Endodermal cell (in vitro differentiated cells): ENCODE results near the gene GART. TPM values are rescaled to one million over a fixed set of nuclear protein-coding genes. Genes with fewer than 3 reads are reported as not detected.
A peak's percentile ranks its signal among the peaks of the same experiment; 100 is the strongest.

Experiments
- DNase-seq: peaks from one replicate; pipeline ENCODE4 v3.0.0-alpha.2; 2017
- H3K27ac ChIP-seq: 2 replicates; pipeline ENCODE4 v1.5.1; 2013; ENCODE audit warnings: mild to moderate bottlenecking, low read depth, low read length, moderate library complexity
- H3K27me3 ChIP-seq: 2 replicates; pipeline ENCODE4 v1.6.1; 2013; ENCODE audit warnings: mild to moderate bottlenecking, low read length, moderate library complexity; ENCODE audit not compliant: insufficient read depth, control insufficient read depth, poor library complexity, severe bottlenecking
- H3K36me3 ChIP-seq: 2 replicates; pipeline ENCODE4 v1.7.0; 2013; ENCODE audit warnings: mild to moderate bottlenecking, low read length, moderate library complexity; ENCODE audit not compliant: control insufficient read depth, insufficient read depth
- H3K4me1 ChIP-seq: one replicate; pipeline ENCODE4 v1.7.0; 2013; ENCODE audit warnings: low read length; ENCODE audit not compliant: control insufficient read depth, insufficient read depth
- H3K4me3 ChIP-seq: 2 replicates; pipeline ENCODE4 v1.5.1; 2013; ENCODE audit warnings: mild to moderate bottlenecking, low read length, moderate library complexity
- H3K9ac ChIP-seq: 2 replicates; pipeline ENCODE4 v1.6.1; 2013; ENCODE audit warnings: mild to moderate bottlenecking, low read length, moderate library complexity; ENCODE audit not compliant: poor library complexity, severe bottlenecking; ENCODE audit errors: extremely low read depth
- H3K9me3 ChIP-seq: 2 replicates; pipeline ENCODE4 v1.6.1; 2013; ENCODE audit warnings: mild to moderate bottlenecking, low read length, moderate library complexity; ENCODE audit not compliant: control insufficient read depth
- H3K27ac Mint-ChIP-seq: 2 replicates; pipeline ENCODE4 v1.8.0; 2020; ENCODE audit warnings: mixed read lengths
- H3K27me3 Mint-ChIP-seq: 2 replicates; pipeline ENCODE4 v1.8.0; 2021; ENCODE audit warnings: mild to moderate bottlenecking, mixed read lengths; ENCODE audit not compliant: insufficient read depth
- H3K36me3 Mint-ChIP-seq: 2 replicates; pipeline ENCODE4 v1.8.0; 2020; ENCODE audit warnings: low read depth, mixed read lengths
- H3K4me1 Mint-ChIP-seq: 2 replicates; pipeline ENCODE4 v1.8.0; 2020; ENCODE audit warnings: mixed read lengths
- H3K4me3 Mint-ChIP-seq: 2 replicates; pipeline ENCODE4 v1.8.0; 2020; ENCODE audit warnings: mild to moderate bottlenecking, moderate library complexity, mixed read lengths
- H3K9me3 Mint-ChIP-seq: 2 replicates; pipeline ENCODE4 v1.8.0; 2020; ENCODE audit warnings: mild to moderate bottlenecking, mixed read lengths
- CTCF ChIP-seq: fragments of 200-600 bp; sonication (generic); conservative IDR thresholded peaks from 2 replicates; pipeline ENCODE4 v1.5.0; 2021; ENCODE audit warnings: antibody characterized with exemption, mild to moderate bottlenecking
- WGBS, 2 experiments: methylation state at CpG; one replicate each; pipeline versions ENCODE4 v1.1.5 to v1.1.7; 2013; ENCODE audit warnings: missing lambda C conversion rate in 2 of 2, mixed read lengths in 1 of 2; ENCODE audit not compliant: insufficient coverage in 1 of 2, insufficient read length in 1 of 2; 5-methylcytosine and 5-hydroxymethylcytosine counted together
- total RNA-seq, 2 donors: library from RNA; stranded (reverse); fragmentation: NEBNext Ultra II Directional in 1 of 2; extraction: Animal tissue kit (Norgen Biotek cat#: 25700) in 1 of 2; gene quantifications; 2 replicates in 1 of 2; 3 replicates in 1 of 2; pipeline ENCODE4 v1.2.1, GENCODE V29; 2021

GART gene
- total RNA-seq, 2 donors from 2014 or later: 125 to 150 TPM

- H3K36me3 ChIP-seq: peaks cover 4% of the 10 kb centered on the region
- H3K36me3 Mint-ChIP-seq: peaks cover 8% of the 10 kb centered on the region
- no peak overlapping the region for H3K9ac ChIP-seq
- peak overlapping the region; percentile 82 for H3K4me3 Mint-ChIP-seq
- no peak for TF ChIP-seq CTCF
- no peak overlapping the region for H3K27ac Mint-ChIP-seq
- no peaks in the 10 kb centered on the region for H3K27me3 Mint-ChIP-seq
- H3K9me3 ChIP-seq: no peaks in the 10 kb centered on the region
- H3K4me3 ChIP-seq: no peak overlapping the region
- WGBS, 2 experiments: 85 to 90% methylated on average over 6 to 9 of the region's 9 CpGs
- H3K27ac ChIP-seq: no peak overlapping the region
- H3K27me3 ChIP-seq: no peaks in the 10 kb centered on the region
- H3K4me1 Mint-ChIP-seq: peaks cover 4% of the 10 kb centered on the region
- no peaks in the 10 kb centered on the region for H3K4me1 ChIP-seq
- no peak for DNase-seq
- H3K9me3 Mint-ChIP-seq: no peaks in the 10 kb centered on the region
Observed at GRCh38 chr21:33481314-33481943, 60.5 kb downstream of the GART start.

GRCh38 chr21:33480481-33481103 is 61.3 kb downstream of the GART start:
- Histone ChIP-seq H3K9me3 (no peaks in the 10 kb centered on the region), H3K36me3 (peaks cover 4% of the 10 kb centered on the region), H3K27me3 (no peaks in the 10 kb centered on the region), H3K27ac (peak overlapping the region; percentile 64), H3K4me3 (peak overlapping the region; percentile 87), H3K9ac (peak overlapping the region; percentile 80), H3K4me1 (no peaks in the 10 kb centered on the region)
- Mint-ChIP-seq H3K27me3 (no peaks in the 10 kb centered on the region), H3K4me1 (peaks cover 4% of the 10 kb centered on the region), H3K27ac (peak overlapping the region; percentile 96), H3K36me3 (peaks cover 8% of the 10 kb centered on the region), H3K9me3 (no peaks in the 10 kb centered on the region), H3K4me3 (peak overlapping the region; percentile 82)
- TF ChIP-seq CTCF: no peak
- WGBS, 2 experiments: 35 to 40% methylated on average over 10 to 16 of the region's 17 CpGs
- DNase-seq: no peak

GRCh38 chr21:33479679-33480480 is 62.0 kb downstream of the GART start, which contains the start of gene TMEM50B:
TMEM50B (minus strand) TSS chr21:33479974; CDS start chr21:33468885, 11,089 bp downstream.
- peak; percentile 68 for TF ChIP-seq CTCF
- WGBS, 2 experiments: 0 to 1% methylated on average over 17 to 93 of the region's 93 CpGs
- H3K27me3 ChIP-seq: no peaks in the 10 kb centered on the region
- Mint-ChIP-seq H3K9me3 (no peaks in the 10 kb centered on the region), H3K4me3 (peak within 1 kb of the TSS; percentile 82), H3K4me1 (peaks cover 4% of the 10 kb centered on the region), H3K27ac (peak within 1 kb of the TSS; percentile 96), H3K27me3 (no peaks in the 10 kb centered on the region), H3K36me3 (peaks cover 8% of the 10 kb centered on the region)
- H3K9ac ChIP-seq: peak within 1 kb of the TSS; percentile 80
- H3K4me1 ChIP-seq: no peaks in the 10 kb centered on the region
- peak; percentile 98 for DNase-seq
- H3K36me3 ChIP-seq: peaks cover 4% of the 10 kb centered on the region
- H3K27ac ChIP-seq: peak within 1 kb of the TSS; percentile 64
- H3K9me3 ChIP-seq: no peaks in the 10 kb centered on the region
- peak within 1 kb of the TSS; percentile 99 for H3K4me3 ChIP-seq
